ENCODE data around the gene USH2A.

USH2A gene

DNA sequence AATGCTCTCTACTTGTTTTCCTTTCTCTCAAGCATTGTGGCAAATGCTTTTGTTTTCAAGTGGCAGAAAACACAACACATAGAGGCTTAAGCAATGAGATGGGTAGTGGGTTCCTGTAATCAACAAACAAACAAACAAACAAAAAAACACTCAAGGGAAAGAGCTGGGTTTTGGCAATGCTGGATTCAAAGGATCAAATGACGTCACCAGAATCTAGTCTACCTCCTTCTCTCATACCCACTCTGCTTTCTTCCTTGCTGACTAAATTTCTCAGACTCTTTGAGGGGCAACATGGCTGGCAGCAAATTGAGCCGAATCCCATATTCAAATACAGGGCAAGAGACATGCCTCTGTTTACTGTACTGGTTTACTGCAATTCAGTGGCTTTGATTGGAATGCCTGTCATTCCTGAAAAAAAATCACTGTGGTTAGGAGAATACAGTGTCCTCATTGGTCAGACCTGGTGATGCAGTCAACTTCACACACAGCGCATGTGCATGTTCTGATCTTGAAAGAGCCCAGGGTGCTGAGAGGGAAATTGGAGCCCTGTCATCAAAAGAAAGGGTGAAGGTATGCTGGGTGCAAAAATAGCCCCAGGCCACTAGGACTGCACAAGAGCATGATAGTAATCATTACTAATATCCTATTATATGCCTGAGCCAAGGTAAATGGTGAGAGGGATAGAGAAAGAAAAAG is 500.0 kb downstream of the USH2A start:
- Histone ChIP-seq H3K4me3 (ENCODE audit: low read length) (no peak overlapping the region), H3K4me1 (ENCODE audit: control insufficient read depth, low read depth, low read length) (no peaks in the 10 kb centered on the region), H3K36me3 (ENCODE audit: control insufficient read depth, low read depth, low read length) (no peaks in the 10 kb centered on the region), H3K27ac (ENCODE audit: low read length) (no peak overlapping the region), H3K9me3 (ENCODE audit: control insufficient read depth, low read depth, low read length) (no peaks in the 10 kb centered on the region), H3K27me3 (ENCODE audit: control insufficient read depth, insufficient read depth, low read length) (no peaks in the 10 kb centered on the region), H3K9ac (ENCODE audit: low read length) (no peak overlapping the region)

DNA sequence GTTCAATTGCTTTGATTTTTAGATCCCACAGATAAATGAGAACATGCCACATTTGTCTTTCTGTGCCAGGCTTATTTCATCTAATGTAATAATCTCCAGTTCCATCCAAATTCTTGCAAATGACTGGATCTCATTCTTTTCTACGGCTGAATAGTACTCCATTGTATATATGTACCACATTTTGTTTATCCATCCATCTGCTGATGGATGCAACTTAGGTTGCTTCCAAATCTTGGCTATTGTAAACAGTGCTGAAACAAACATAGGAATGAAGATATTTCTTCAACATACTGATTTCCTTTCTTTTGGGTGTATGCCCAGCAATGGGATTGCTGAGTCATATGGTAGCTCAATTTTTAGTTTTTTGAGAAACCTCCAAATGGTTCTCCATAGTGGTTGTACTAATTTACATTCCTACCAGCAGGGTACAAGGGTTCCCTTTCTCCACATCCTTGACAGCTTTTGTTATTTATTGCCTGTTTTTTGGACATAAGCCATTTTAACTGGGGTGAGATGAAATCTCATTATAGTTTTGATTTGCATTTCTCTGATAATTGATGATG is 511.8 kb downstream of the USH2A start:
- H3K4me3 ChIP-seq (ENCODE audit: low read length): no peak overlapping the region
- H3K9me3 ChIP-seq (ENCODE audit: control insufficient read depth, low read depth, low read length): no peaks in the 10 kb centered on the region
- H3K27ac ChIP-seq (ENCODE audit: low read length): no peak overlapping the region
- no peaks in the 10 kb centered on the region for H3K4me1 ChIP-seq (ENCODE audit: control insufficient read depth, low read depth, low read length)
- no peaks in the 10 kb centered on the region for H3K36me3 ChIP-seq (ENCODE audit: control insufficient read depth, low read depth, low read length)
- no peaks in the 10 kb centered on the region for H3K27me3 ChIP-seq (ENCODE audit: control insufficient read depth, insufficient read depth, low read length)
- H3K9ac ChIP-seq (ENCODE audit: low read length): no peak overlapping the region

DNA sequence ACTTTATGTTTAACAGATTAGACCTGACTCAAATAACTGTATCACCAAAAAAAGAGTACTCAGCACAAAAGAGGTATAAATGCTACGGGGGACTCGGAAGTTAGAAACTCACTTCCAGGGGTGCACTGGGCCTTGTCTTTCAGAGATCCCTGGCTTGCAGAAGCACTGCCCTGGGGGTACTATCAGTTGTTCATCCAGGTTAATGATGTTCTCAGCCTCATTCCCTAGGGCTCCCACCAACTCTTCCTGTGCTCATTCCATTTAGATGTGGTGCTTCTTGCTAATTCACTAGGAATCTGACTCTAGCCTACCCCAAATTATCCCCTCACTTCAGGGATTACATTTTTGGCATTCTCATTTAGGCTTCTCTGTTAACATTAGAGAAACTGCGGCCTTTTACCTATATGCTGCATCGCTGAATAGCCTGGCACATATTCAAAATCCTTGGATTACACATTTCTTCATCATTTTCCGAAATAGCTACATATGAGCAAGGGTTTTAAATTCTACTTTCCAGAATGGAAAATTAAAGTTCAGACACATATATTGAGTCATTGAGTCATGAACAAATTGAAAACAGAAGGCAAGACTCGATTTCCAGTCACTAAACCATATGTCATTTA is 517.6 kb downstream of the USH2A start:
- Histone ChIP-seq H3K9me3 (ENCODE audit: control insufficient read depth, low read depth, low read length) (no peaks in the 10 kb centered on the region), H3K27me3 (ENCODE audit: control insufficient read depth, insufficient read depth, low read length) (no peaks in the 10 kb centered on the region), H3K36me3 (ENCODE audit: control insufficient read depth, low read depth, low read length) (no peaks in the 10 kb centered on the region), H3K4me3 (ENCODE audit: low read length) (no peak overlapping the region), H3K27ac (ENCODE audit: low read length) (no peak overlapping the region), H3K9ac (ENCODE audit: low read length) (no peak overlapping the region), H3K4me1 (ENCODE audit: control insufficient read depth, low read depth, low read length) (no peaks in the 10 kb centered on the region)

- H3K4me3 ChIP-seq (ENCODE audit: low read length): no peak overlapping the region
- no peaks in the 10 kb centered on the region for H3K36me3 ChIP-seq (ENCODE audit: control insufficient read depth, low read depth, low read length)
- no peaks in the 10 kb centered on the region for H3K4me1 ChIP-seq (ENCODE audit: control insufficient read depth, low read depth, low read length)
- H3K27ac ChIP-seq (ENCODE audit: low read length): no peak overlapping the region
- H3K9me3 ChIP-seq (ENCODE audit: control insufficient read depth, low read depth, low read length): no peaks in the 10 kb centered on the region
- no peak overlapping the region for H3K9ac ChIP-seq (ENCODE audit: low read length)
- no peaks in the 10 kb centered on the region for H3K27me3 ChIP-seq (ENCODE audit: control insufficient read depth, insufficient read depth, low read length)
Observed at GRCh38 chr1:215900684-215901083, 522.6 kb downstream of the USH2A start.

GRCh38 chr1:215899901-215900300 is 523.3 kb downstream of the USH2A start:
- H3K27me3 ChIP-seq (ENCODE audit: control insufficient read depth, insufficient read depth, low read length): no peaks in the 10 kb centered on the region
- no peaks in the 10 kb centered on the region for H3K4me1 ChIP-seq (ENCODE audit: control insufficient read depth, low read depth, low read length)
- no peak overlapping the region for H3K4me3 ChIP-seq (ENCODE audit: low read length)
- H3K9ac ChIP-seq (ENCODE audit: low read length): no peak overlapping the region
- no peak overlapping the region for H3K27ac ChIP-seq (ENCODE audit: low read length)
- H3K36me3 ChIP-seq (ENCODE audit: control insufficient read depth, low read depth, low read length): no peaks in the 10 kb centered on the region
- H3K9me3 ChIP-seq (ENCODE audit: control insufficient read depth, low read depth, low read length): no peaks in the 10 kb centered on the region

DNA sequence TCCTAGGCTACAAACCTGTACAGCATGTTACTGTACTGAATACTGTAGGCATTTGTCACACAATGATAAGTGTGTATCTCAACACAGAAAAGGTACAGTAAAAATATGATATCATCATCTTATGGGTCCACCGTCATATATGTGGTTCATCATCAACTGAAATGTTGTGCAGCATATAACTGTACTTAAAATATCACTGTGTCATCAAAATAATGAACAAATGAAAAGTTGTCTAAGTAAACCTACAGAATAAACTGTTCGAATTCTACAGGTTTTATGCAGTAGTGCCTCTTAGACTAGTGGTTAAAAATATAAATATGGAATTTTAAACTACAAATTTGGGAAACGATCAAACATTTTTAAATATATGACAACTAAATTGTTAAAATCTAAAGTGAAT is 527.4 kb downstream of the USH2A start:
- Histone ChIP-seq H3K4me3 (ENCODE audit: low read length) (no peak overlapping the region), H3K9ac (ENCODE audit: low read length) (no peak overlapping the region), H3K27ac (ENCODE audit: low read length) (no peak overlapping the region), H3K27me3 (ENCODE audit: control insufficient read depth, insufficient read depth, low read length) (no peaks in the 10 kb centered on the region), H3K9me3 (ENCODE audit: control insufficient read depth, low read depth, low read length) (no peaks in the 10 kb centered on the region), H3K36me3 (ENCODE audit: control insufficient read depth, low read depth, low read length) (no peaks in the 10 kb centered on the region), H3K4me1 (ENCODE audit: control insufficient read depth, low read depth, low read length) (no peaks in the 10 kb centered on the region)

DNA sequence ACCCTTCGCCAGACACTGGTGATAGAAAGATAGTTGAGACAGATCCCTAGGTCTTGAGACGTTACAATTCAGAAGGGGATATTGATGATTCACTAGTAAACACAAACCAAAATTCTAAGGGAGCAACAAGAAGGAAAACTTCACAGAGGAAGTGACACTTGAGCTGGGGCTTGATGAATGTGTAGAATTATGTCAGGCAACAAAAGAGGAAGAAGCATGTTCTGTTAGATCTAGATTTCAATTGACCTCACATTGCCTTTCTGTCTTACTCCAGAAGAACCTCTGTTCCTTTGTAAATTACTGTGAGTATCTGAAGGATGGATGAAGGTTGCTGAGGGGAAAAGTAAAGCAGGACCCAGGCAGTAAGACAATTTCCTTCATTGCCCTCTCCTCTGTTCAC is 528.0 kb downstream of the USH2A start:
- H3K9me3 ChIP-seq (ENCODE audit: control insufficient read depth, low read depth, low read length): no peaks in the 10 kb centered on the region
- H3K27me3 ChIP-seq (ENCODE audit: control insufficient read depth, insufficient read depth, low read length): no peaks in the 10 kb centered on the region
- no peak overlapping the region for H3K4me3 ChIP-seq (ENCODE audit: low read length)
- no peak overlapping the region for H3K9ac ChIP-seq (ENCODE audit: low read length)
- no peaks in the 10 kb centered on the region for H3K4me1 ChIP-seq (ENCODE audit: control insufficient read depth, low read depth, low read length)
- H3K27ac ChIP-seq (ENCODE audit: low read length): no peak overlapping the region
- no peaks in the 10 kb centered on the region for H3K36me3 ChIP-seq (ENCODE audit: control insufficient read depth, low read depth, low read length)

- Histone ChIP-seq H3K4me3 (ENCODE audit: low read length) (no peak overlapping the region), H3K4me1 (ENCODE audit: control insufficient read depth, low read depth, low read length) (no peaks in the 10 kb centered on the region), H3K9me3 (ENCODE audit: control insufficient read depth, low read depth, low read length) (no peaks in the 10 kb centered on the region), H3K27ac (ENCODE audit: low read length) (no peak overlapping the region), H3K36me3 (ENCODE audit: control insufficient read depth, low read depth, low read length) (no peaks in the 10 kb centered on the region), H3K9ac (ENCODE audit: low read length) (no peak overlapping the region), H3K27me3 (ENCODE audit: control insufficient read depth, insufficient read depth, low read length) (no peaks in the 10 kb centered on the region)
Observed at GRCh38 chr1:215894617-215895016, 528.6 kb downstream of the USH2A start.

GRCh38 chr1:215891266-215892057 is 531.8 kb downstream of the USH2A start:
- Histone ChIP-seq H3K36me3 (ENCODE audit: control insufficient read depth, low read depth, low read length) (no peaks in the 10 kb centered on the region), H3K4me3 (ENCODE audit: low read length) (no peak overlapping the region), H3K27ac (ENCODE audit: low read length) (no peak overlapping the region), H3K27me3 (ENCODE audit: control insufficient read depth, insufficient read depth, low read length) (no peaks in the 10 kb centered on the region), H3K4me1 (ENCODE audit: control insufficient read depth, low read depth, low read length) (no peaks in the 10 kb centered on the region), H3K9me3 (ENCODE audit: control insufficient read depth, low read depth, low read length) (no peaks in the 10 kb centered on the region), H3K9ac (ENCODE audit: low read length) (no peak overlapping the region)

- Histone ChIP-seq H3K27me3 (ENCODE audit: control insufficient read depth, insufficient read depth, low read length) (no peaks in the 10 kb centered on the region), H3K9ac (ENCODE audit: low read length) (no peak overlapping the region), H3K36me3 (ENCODE audit: control insufficient read depth, low read depth, low read length) (no peaks in the 10 kb centered on the region), H3K4me3 (ENCODE audit: low read length) (no peak overlapping the region), H3K9me3 (ENCODE audit: control insufficient read depth, low read depth, low read length) (no peaks in the 10 kb centered on the region), H3K4me1 (ENCODE audit: control insufficient read depth, low read depth, low read length) (no peaks in the 10 kb centered on the region), H3K27ac (ENCODE audit: low read length) (no peak overlapping the region)
Observed at GRCh38 chr1:215890438-215890837, 532.8 kb downstream of the USH2A start.

DNA sequence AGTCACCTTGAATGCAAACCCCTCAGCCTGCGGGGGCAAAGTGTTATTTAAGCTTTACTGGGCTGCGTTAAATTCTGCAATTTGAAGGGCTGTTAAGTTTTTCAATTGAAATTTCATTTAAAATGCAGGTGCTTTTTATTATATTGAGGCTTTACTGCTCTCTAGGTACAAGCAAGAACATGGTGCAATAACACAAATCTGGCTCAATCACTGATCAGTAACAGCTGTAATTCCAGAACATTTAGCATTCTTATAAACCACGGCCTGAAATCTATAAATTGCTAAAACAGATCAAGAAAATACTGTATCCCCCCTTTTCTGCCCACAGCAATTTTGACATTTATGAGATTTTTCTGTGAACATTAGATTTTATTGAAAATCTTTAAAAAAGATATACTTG is 533.4 kb downstream of the USH2A start:
- Histone ChIP-seq H3K36me3 (ENCODE audit: control insufficient read depth, low read depth, low read length) (no peaks in the 10 kb centered on the region), H3K27me3 (ENCODE audit: control insufficient read depth, insufficient read depth, low read length) (no peaks in the 10 kb centered on the region), H3K27ac (ENCODE audit: low read length) (no peak overlapping the region), H3K4me1 (ENCODE audit: control insufficient read depth, low read depth, low read length) (no peaks in the 10 kb centered on the region), H3K9me3 (ENCODE audit: control insufficient read depth, low read depth, low read length) (no peaks in the 10 kb centered on the region), H3K9ac (ENCODE audit: low read length) (no peak overlapping the region), H3K4me3 (ENCODE audit: low read length) (no peak overlapping the region)
